ENCODE results near the gene HDAC8.
"Not testable (repeated sequence)": the region's sequence is repeated elsewhere in the genome, so short reads cannot be mapped to it uniquely, and the experiment has no call there.

The HDAC8 gene

DNA sequence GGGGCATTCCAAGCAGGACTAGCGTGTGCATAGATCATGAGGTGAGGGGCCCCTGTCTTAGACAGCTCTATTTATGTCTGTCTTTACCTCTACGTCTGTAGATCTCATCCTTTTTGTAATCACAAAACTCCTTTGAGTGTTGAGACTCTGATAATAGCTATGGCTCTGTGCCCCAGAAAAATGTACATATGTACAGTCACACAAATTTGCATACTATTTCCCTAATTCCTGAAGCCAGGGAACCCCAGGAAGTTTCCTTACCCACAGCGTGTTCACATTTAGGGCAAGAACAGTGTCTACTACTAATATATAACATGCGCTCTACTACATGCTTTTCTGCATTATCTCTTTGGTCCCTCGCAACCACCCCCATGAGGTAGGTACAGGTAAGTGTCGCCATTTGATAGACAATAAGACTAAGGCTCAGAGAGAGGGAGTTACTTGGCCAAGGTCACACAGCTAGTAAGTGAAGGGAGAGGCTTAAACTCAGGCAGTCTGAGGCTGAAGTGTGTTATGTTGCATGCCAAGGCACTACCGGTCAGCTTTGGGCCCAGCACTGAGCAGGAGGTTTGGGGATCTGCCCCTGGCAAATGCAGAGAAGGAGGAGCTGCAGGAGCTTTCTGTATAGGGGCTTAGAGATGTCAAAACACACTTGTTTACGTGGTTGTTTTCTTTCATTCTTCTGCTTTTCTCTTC is 245.9 kb downstream of the HDAC8 start:
- Histone ChIP-seq H3K27ac (no peak overlapping the region), H3K4me3 (no peak overlapping the region)
- DNase-seq (ENCODE audit: low spot score) = peak; percentile 12
- TF ChIP-seq, protein P1, sequence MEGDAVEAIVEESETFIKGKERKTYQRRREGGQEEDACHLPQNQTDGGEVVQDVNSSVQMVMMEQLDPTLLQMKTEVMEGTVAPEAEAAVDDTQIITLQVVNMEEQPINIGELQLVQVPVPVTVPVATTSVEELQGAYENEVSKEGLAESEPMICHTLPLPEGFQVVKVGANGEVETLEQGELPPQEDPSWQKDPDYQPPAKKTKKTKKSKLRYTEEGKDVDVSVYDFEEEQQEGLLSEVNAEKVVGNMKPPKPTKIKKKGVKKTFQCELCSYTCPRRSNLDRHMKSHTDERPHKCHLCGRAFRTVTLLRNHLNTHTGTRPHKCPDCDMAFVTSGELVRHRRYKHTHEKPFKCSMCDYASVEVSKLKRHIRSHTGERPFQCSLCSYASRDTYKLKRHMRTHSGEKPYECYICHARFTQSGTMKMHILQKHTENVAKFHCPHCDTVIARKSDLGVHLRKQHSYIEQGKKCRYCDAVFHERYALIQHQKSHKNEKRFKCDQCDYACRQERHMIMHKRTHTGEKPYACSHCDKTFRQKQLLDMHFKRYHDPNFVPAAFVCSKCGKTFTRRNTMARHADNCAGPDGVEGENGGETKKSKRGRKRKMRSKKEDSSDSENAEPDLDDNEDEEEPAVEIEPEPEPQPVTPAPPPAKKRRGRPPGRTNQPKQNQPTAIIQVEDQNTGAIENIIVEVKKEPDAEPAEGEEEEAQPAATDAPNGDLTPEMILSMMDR (IDR thresholded peaks at IDR 0.05) = no peak

DNA sequence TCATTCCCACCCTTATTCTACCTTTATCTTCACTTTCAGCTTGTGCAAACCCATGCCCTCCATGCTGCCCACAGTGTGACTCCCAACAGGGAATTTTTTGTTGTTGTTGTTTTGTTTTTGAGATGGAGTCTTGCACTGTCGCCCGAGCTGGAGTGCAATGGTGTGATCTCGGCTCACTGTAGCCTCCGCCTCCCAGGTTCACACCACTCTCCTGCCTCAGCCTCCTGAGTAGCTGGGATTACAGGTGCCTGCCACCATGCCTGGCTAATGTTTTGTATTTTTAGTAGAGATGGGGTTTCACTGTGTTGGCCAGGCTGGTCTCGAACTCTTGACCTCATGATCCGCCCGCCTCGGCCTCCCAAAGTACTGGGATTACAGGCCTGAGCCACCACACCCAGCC is 253.0 kb downstream of the HDAC8 start:
- not testable (repeated sequence) for H3K27ac ChIP-seq; DNase-seq (ENCODE audit: low spot score); H3K4me3 ChIP-seq

DNA sequence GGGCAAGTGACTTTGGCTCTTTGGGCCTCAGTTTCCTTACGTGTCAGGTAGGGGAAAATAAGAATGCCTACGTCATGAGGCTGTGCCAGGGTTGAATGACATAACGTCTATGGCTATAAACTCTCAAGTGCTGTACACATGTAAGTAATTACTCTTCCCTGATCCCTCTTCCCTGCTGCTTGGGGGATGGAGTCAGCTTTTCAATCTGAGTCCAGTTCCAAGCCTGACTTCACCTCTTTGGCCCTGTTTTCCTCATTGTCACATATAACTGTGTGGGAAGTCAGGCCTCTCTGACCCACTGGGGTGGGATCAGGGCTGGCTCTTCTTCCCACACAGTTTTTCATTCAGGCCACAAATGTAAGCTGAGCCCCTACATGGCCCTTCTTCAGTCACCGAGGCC is 255.5 kb downstream of the HDAC8 start:
- DNase-seq (ENCODE audit: low spot score) = no peak
- Histone ChIP-seq H3K4me3 (no peak overlapping the region), H3K27ac (no peak overlapping the region)
- TF ChIP-seq, protein P1 (IDR thresholded peaks at IDR 0.05) = no peak

DNA sequence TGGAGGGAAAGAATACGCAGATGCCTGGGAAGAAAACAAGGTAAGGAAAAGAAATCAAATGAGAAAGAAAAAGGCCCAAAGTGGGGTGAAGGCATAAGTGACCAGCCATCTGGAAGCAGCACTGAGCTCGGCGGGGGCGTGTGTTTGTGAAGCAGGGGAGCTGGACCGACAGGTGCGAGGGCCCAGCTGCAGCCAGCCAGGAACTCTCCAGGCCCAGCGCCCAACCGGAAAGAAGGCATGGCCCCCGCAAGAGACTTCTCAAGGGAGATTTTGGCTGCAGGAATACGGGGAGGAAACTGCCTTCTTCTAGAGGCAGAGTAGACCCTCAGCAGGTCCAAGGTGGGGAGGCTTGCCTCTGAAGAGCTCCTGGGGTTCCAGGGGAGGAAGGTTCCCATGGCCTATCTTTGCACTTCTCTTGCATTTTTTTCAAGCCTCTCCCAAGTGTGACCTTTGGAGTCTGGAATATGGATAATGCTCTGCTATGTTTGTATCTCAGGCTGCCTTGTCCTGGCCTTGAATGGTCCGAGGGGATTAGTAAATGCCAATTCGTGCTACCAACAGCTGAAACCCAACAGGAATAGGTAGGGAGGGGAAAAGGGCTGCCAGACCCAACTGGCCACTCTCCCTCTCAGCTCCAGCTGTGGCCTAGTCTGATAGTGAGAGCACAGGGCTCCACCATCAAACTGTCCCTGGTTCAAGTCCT is 256.1 kb downstream of the HDAC8 start:
- Histone ChIP-seq H3K27ac (no peak overlapping the region), H3K4me3 (no peak overlapping the region)
- TF ChIP-seq, protein P1 (IDR thresholded peaks at IDR 0.05) = no peak
- DNase-seq (ENCODE audit: low spot score) = no peak

DNA sequence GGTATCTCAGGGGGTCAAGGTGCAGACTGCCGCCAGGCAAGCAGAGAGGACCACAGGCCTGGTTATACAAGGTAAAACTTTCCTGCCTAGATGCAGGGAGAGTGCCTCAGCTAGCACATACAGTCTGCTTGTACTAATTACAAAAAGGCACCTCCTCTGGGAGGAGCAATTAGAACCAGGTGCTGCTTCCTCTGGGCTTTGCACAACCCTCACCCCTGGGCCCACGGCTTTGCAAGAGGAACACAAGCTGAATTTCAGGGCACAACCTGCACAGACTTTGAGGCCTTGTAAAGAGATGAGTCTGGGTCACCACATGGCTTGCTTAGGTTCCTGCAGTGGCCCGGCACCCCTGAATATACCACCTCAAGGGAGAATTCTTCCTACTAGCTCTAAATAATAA is 257.8 kb downstream of the HDAC8 start:
- Histone ChIP-seq H3K27ac (no peak overlapping the region), H3K4me3 (no peak overlapping the region)
- no peak for DNase-seq (ENCODE audit: low spot score)
- TF ChIP-seq, protein P1 (IDR thresholded peaks at IDR 0.05) = no peak

DNA sequence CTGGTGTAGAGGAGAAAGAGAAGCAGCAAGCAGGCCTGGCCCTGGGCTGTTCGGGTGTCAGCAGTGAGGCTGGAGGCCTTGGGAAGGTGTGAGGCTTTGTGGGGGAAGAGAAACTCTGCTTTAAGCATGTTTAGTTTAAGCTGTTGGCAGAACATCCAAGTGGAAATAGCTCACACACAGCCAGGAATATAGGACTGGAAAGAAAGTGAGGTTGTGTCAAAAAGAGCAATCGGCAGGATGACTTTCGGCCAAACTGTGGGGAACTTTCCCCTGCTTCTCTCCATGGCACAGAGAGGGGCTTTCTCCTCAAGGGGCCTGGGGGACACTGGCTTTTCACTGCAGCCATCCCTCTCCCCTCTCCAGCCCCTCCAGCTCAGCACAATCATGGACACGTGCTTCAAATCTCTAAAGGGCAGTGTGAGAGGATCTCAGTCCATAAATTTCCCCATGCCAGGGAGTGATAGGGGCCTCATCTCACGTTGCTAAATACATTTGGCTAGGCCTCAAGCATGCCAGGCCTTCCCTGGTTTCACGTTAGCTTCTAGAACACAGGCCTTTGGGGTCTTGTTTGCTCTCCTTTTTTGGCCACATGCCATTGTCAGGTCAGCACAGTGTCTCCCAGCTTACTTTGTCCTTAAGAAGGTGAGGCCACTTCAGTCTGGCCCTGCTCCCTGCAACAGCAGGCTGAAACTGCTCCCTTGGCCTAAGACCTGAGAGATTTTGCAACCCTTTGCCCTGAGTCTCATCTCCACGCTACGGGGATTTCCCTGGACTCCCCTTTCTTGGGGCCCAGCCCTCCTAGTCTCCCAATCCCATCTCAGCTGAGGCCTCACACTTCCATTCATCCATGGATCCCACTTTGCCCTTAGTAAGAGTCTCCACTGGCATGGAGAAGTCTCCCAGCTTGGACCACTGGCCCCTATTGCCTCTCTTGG is 258.7 kb downstream of the HDAC8 start:
- H3K27ac ChIP-seq = no peak overlapping the region
- no peak for DNase-seq (ENCODE audit: low spot score)
- no peak overlapping the region for H3K4me3 ChIP-seq
- TF ChIP-seq, protein P1 (IDR thresholded peaks at IDR 0.05) = no peak

DNA sequence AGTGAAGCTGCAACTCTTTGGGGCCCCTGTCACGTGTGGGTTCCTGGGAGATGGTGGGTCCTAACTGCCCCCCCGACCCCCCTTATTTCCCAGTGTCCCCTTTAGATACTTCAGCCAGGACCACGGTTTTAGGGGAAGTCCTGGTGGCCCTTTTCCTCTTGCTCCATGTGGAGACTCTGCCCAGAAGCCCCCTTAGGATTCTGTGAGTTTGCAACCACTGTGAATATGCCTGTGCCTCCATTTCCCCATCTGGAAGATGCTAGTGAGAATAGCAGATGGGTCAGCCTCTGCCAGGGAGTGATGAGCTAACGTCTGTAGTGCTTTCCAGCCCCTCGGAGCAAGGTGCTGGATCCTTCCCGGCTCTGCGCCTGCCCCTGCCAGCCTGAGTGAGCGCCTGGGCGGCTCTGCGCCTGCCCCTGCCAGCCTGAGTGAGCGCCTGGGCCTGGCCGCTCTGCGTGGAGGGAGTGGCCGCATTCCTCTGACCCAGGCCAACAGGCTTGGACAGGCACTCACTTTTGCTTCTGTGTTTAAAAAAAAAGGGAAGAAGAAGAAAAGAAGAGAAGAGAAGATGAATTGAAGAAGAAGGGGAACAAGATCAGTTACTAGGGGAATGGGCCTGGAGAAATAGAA is 260.2 kb downstream of the HDAC8 start:
- Histone ChIP-seq H3K27ac (no peak overlapping the region), H3K4me3 (no peak overlapping the region)
- TF ChIP-seq, protein P1 (IDR thresholded peaks at IDR 0.05) = no peak
- no peak for DNase-seq (ENCODE audit: low spot score)
